Brain microvascular endothelial cell (primary cell): Measurements from ENCODE around the gene LSM2.
"Not testable (repeated sequence)": the region's sequence is repeated elsewhere in the genome, so short reads cannot be mapped to it uniquely, and the experiment has no call there.

ENCODE experiments used
- DNase-seq: peaks from one replicate; pipeline ENCODE4 v3.0.0-alpha.2; 2020
- H3K27ac ChIP-seq: fragments of 250-450 bp; sonication (Bioruptor Pico); 2 replicates; pipeline ENCODE4 v1.5.1; 2020; ENCODE audit warnings: mild to moderate bottlenecking, moderate library complexity
- H3K27me3 ChIP-seq: fragments of 250-450 bp; sonication (Bioruptor Pico); replicated peaks from 2 replicates; pipeline ENCODE4 v1.5.1; 2020; ENCODE audit warnings: mild to moderate bottlenecking
- H3K36me3 ChIP-seq: fragments of 250-450 bp; sonication (Bioruptor Pico); replicated peaks from 2 replicates; pipeline ENCODE4 v1.5.1; 2020; ENCODE audit warnings: mild to moderate bottlenecking
- H3K4me3 ChIP-seq: 2 replicates; pipeline ENCODE4 v1.5.1; 2011; ENCODE audit warnings: low read depth, mild to moderate bottlenecking, control low read depth, low read length, moderate library complexity
- in situ Hi-C: cut with HindIII; loops from 2 replicates; pipeline ENCODE4 v1.10.0; 2017; ENCODE audit warnings: low sequenced_read_pairs, low pct_ligation_motif_present
- TF ChIP-seq, protein P1 (sequence below): IDR thresholded peaks from 2 replicates; pipeline ENCODE4 v1.5.1; 2011; ENCODE audit warnings: low read depth, mild to moderate bottlenecking, moderate library complexity, low read length, control low read depth, inconsistent platforms; ENCODE audit errors: missing control alignments

Gene LSM2

GRCh38 chr6:31806470-31807272, at the start of gene LSM2:
Gene LSM2 (minus strand): TSS chr6:31806966. CDS start chr6:31806757, 209 bp downstream.
- Histone ChIP-seq H3K4me3 (peak within 1 kb of the TSS; percentile 81), H3K27me3 (no peaks in the 10 kb centered on the region), H3K36me3 (peaks cover 2% of the 10 kb centered on the region), H3K27ac (peak within 1 kb of the TSS; percentile 59)
- peak; percentile 95 for DNase-seq
- in situ Hi-C loops, result no loop called here
- TF ChIP-seq, protein P1, sequence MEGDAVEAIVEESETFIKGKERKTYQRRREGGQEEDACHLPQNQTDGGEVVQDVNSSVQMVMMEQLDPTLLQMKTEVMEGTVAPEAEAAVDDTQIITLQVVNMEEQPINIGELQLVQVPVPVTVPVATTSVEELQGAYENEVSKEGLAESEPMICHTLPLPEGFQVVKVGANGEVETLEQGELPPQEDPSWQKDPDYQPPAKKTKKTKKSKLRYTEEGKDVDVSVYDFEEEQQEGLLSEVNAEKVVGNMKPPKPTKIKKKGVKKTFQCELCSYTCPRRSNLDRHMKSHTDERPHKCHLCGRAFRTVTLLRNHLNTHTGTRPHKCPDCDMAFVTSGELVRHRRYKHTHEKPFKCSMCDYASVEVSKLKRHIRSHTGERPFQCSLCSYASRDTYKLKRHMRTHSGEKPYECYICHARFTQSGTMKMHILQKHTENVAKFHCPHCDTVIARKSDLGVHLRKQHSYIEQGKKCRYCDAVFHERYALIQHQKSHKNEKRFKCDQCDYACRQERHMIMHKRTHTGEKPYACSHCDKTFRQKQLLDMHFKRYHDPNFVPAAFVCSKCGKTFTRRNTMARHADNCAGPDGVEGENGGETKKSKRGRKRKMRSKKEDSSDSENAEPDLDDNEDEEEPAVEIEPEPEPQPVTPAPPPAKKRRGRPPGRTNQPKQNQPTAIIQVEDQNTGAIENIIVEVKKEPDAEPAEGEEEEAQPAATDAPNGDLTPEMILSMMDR, result peak; percentile 23

- H3K36me3 ChIP-seq, H3K27ac ChIP-seq, H3K4me3 ChIP-seq, DNase-seq, H3K27me3 ChIP-seq, in situ Hi-C loops: not testable (repeated sequence)
These were observed 45.4 kb upstream of the LSM2 start for GRCh38 chr6:31851980-31852718.

GRCh38 chr6:31851485-31851832, 44.7 kb upstream of the LSM2 start:
- H3K27ac ChIP-seq, result no peak overlapping the region
- no peaks in the 10 kb centered on the region for H3K36me3 ChIP-seq
- H3K4me3 ChIP-seq, result no peak overlapping the region
- in situ Hi-C loops, result no loop called here
- H3K27me3 ChIP-seq, result no peaks in the 10 kb centered on the region
- TF ChIP-seq, protein P1, result no peak
- no peak for DNase-seq

DNA sequence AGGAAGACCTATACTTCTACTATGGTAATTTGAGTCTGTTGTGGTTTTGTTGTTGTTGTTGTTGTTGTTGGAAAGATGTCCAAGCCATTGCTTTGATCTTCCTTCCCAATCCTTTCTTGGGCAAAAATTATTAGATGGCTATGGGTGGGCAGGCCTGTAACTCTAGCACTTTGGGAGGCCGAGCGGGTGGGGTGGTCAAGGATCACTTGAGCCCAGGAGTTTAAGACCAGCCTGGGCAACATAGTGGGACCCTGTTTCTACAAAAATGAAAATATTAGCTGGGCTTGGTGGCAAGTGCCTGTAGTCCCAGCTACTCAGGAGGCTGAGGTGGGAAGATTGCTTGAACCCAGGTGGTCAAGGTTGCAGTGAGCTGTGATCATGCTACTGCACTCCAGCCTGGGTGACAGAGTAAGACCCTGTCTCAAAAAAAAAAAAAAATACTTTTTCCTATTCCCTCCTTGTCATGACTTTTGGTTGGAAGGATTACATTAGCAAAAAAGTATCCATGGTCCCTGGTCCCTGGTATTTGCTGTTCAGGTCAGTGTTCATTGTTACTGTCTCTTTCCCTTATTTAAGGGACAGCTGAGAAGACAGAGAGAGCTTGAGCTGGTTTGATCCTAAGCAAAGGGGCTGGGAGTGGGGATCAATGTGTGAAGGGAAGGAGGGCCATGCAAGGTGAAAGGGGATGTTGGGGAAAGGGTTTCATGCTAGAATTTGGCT, 44.2 kb upstream of the LSM2 start:
- Histone ChIP-seq H3K27me3 (no peaks in the 10 kb centered on the region), H3K27ac (no peak overlapping the region), H3K4me3 (no peak overlapping the region), H3K36me3 (no peaks in the 10 kb centered on the region)
- in situ Hi-C loops, result no loop called here
- TF ChIP-seq, protein P1, result no peak
- no peak for DNase-seq

DNA sequence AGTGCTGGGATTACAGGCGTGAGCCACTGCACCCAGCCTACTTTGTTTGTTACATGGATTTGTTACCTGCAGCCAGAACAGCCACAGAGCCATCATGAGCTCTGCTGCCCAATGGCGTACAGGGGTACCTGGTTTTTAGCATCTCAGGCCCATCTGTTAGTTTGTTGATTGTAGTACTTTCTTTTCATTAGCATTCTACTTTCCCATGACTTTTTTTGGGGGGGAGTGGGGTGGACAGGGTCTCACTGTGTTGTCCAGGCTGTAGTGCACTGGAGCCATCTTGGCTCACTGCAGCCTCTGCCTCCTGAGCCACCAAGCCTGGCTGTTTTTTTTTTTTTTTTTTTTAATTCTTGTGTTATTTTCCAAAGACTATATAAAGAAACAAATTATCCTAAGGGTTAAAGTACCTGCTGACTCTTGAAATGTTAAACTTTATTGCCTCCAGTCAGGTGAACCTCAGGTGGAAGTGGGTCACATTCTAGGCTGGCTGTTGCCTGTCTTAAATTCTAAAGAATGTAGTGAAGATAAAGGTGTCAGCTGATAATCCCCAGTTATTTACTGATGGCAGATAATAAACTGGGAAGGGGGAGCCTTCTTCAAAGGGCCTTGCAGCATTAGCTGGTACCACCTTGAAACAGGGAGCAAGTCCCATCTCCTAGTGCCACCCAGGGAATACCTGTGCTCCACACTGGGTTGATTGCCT, 40.7 kb upstream of the LSM2 start:
- Histone ChIP-seq H3K4me3 (no peak overlapping the region), H3K27me3 (no peaks in the 10 kb centered on the region), H3K36me3 (no peaks in the 10 kb centered on the region), H3K27ac (no peak overlapping the region)
- DNase-seq, result no peak
- TF ChIP-seq, protein P1, result no peak
- in situ Hi-C loops, result no loop called here

- Histone ChIP-seq H3K36me3 (peaks cover 16% of the 10 kb centered on the region), H3K27ac (no peak overlapping the region), H3K27me3 (no peaks in the 10 kb centered on the region), H3K4me3 (no peak overlapping the region)
- in situ Hi-C loops, result no loop called here
- TF ChIP-seq, protein P1, result no peak
- DNase-seq, result no peak
These were observed 37.7 kb upstream of the LSM2 start for GRCh38 chr6:31844507-31844906.
